ENCODE results near the gene LYRM4. TPM values are rescaled to one million over a fixed set of nuclear protein-coding genes. Genes with fewer than 3 reads are reported as not detected.

LYRM4 gene
- total and polyA plus RNA-seq, 12 donors = 18.3 to 33.0 (median 24.5) TPM

GRCh38 chr6:5094327-5094726 lies 166.4 kb downstream of the LYRM4 start:
- no peaks in the 10 kb centered on the region for H3K9me3 ChIP-seq
- no peak for TF ChIP-seq CTCF (IDR thresholded peaks at IDR 0.05)
- peaks cover 0 to 69% (median 26%) of the 10 kb centered on the region in 9 donors for H3K4me1 ChIP-seq
- 86 to 87% methylated on average over 3 of the region's 3 CpGs for WGBS, 2 donors
- intact Hi-C loops (cut with DNase I) = no loop called here
- H3K4me3 ChIP-seq = no peak overlapping the region
- ATAC-seq (no peak), DNase-seq (no peak)
- H3K36me3 ChIP-seq = no peaks in the 10 kb centered on the region
- H3K27ac ChIP-seq = peak overlapping the region in 4 of 10 donors; percentile 23 to 75 (median 46)
- H3K27me3 ChIP-seq = no peaks in the 10 kb centered on the region

- no peaks in the 10 kb centered on the region for H3K36me3 ChIP-seq
- peaks cover 0 to 77% (median 26%) of the 10 kb centered on the region in 9 donors for H3K4me1 ChIP-seq
- peak; percentile 43 to 56 for DNase-seq
- TF ChIP-seq CTCF (IDR thresholded peaks at IDR 0.05) = no peak
- no peaks in the 10 kb centered on the region for H3K27me3 ChIP-seq
- intact Hi-C loops (cut with DNase I) = no loop called here
- H3K27ac ChIP-seq = peak overlapping the region; percentile 6 to 75 (median 40)
- H3K4me3 ChIP-seq = no peak overlapping the region
- no peaks in the 10 kb centered on the region for H3K9me3 ChIP-seq
- ATAC-seq = peak; percentile 55 to 84 (median 72)
- 69 to 72% methylated on average over 7 of the region's 7 CpGs for WGBS, 2 donors
Measured at GRCh38 chr6:5093231-5094015, 167.3 kb downstream of the LYRM4 start.

- WGBS, 2 donors = 93 to 96% methylated on average over 10 of the region's 10 CpGs
- DNase-seq (no peak), ATAC-seq (no peak)
- Histone ChIP-seq H3K27me3 (peaks cover 0 to 9% (median 0%) of the 10 kb centered on the region in 7 donors), H3K9me3 (no peaks in the 10 kb centered on the region), H3K27ac (no peak overlapping the region), H3K4me1 (peaks cover under 1 to 71% (median 31%) of the 10 kb centered on the region in 9 donors), H3K36me3 (no peaks in the 10 kb centered on the region), H3K4me3 (no peak overlapping the region)
- no peak for TF ChIP-seq CTCF (IDR thresholded peaks at IDR 0.05)
- intact Hi-C loops (cut with DNase I) = no loop called here
Measured at GRCh38 chr6:5091210-5092069, 169.3 kb downstream of the LYRM4 start.

GRCh38 chr6:5090603-5091002 lies 170.1 kb downstream of the LYRM4 start:
- peak overlapping the region in 2 of 10 donors; percentile 13 to 15 for H3K27ac ChIP-seq
- intact Hi-C loops (cut with DNase I) = no loop called here
- peaks cover 7 to 72% (median 31%) of the 10 kb centered on the region in 9 donors for H3K4me1 ChIP-seq
- 72 to 81% methylated on average over 7 of the region's 7 CpGs for WGBS, 2 donors
- no peak for TF ChIP-seq CTCF (IDR thresholded peaks at IDR 0.05)
- ATAC-seq (no peak), DNase-seq (no peak)
- H3K4me3 ChIP-seq = no peak overlapping the region
- H3K27me3 ChIP-seq = peaks cover 0 to 17% (median 0%) of the 10 kb centered on the region in 7 donors
- no peaks in the 10 kb centered on the region for H3K9me3 ChIP-seq
- H3K36me3 ChIP-seq = no peaks in the 10 kb centered on the region

Measured in heart right ventricle (tissue), 16 donors.